DND-41 (cell line): ENCODE measurements around the gene PLBD1.

Experiments
- EZH2 ChIP-seq: IDR thresholded peaks from 3 replicates; pipeline ENCODE4 v1.6.1; 2012; ENCODE audit warnings: borderline replicate concordance, low read depth, mild to moderate bottlenecking, moderate library complexity, low read length, inconsistent platforms; ENCODE audit not compliant: severe bottlenecking
- TF ChIP-seq, protein P1 (sequence below): IDR thresholded peaks from 2 replicates; pipeline ENCODE4 v1.5.1; 2012; ENCODE audit warnings: borderline replicate concordance, low read length, moderate library complexity, mild to moderate bottlenecking; ENCODE audit not compliant: poor library complexity, severe bottlenecking; ENCODE audit errors: extremely low read depth

DNA sequence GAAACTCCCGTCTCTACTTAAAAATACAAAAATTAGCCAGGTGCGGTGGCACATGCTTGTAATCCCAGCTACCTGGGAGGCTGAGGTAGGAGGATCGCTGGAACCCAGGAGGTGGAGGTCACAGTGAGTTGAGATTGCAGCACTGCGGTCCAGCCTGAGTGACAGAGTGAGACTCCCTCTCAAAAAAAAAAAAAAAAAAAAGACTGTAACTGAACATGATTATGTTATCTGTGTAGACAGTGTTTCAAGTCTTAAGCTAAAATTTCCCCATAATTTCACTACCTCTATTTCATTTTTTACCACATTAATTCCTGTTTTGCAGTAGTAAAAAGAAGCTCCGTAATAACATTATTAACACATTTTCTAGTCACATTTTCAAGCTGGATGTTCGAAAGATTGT lies 5.4 kb downstream of the PLBD1 start:
- TF ChIP-seq, protein P1, sequence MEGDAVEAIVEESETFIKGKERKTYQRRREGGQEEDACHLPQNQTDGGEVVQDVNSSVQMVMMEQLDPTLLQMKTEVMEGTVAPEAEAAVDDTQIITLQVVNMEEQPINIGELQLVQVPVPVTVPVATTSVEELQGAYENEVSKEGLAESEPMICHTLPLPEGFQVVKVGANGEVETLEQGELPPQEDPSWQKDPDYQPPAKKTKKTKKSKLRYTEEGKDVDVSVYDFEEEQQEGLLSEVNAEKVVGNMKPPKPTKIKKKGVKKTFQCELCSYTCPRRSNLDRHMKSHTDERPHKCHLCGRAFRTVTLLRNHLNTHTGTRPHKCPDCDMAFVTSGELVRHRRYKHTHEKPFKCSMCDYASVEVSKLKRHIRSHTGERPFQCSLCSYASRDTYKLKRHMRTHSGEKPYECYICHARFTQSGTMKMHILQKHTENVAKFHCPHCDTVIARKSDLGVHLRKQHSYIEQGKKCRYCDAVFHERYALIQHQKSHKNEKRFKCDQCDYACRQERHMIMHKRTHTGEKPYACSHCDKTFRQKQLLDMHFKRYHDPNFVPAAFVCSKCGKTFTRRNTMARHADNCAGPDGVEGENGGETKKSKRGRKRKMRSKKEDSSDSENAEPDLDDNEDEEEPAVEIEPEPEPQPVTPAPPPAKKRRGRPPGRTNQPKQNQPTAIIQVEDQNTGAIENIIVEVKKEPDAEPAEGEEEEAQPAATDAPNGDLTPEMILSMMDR: no peak
- TF ChIP-seq EZH2: no peak
